ENCODE results near the gene PCDHGA7. TPM values are rescaled to one million over a fixed set of nuclear protein-coding genes. Genes with fewer than 3 reads are reported as not detected.
"Not testable (repeated sequence)": the region's sequence is repeated elsewhere in the genome, so short reads cannot be mapped to it uniquely, and the experiment has no call there.

Gene PCDHGA7
- total RNA-seq, 6 experiments from 2014 or later: 0.37 to 0.99 (median 0.76) TPM

GRCh38 chr5:141383345-141383744, 803 bp downstream of the PCDHGA7 start:
- Histone ChIP-seq H3K4me1 (no peaks in the 10 kb centered on the region), H3K9me3 (peaks cover 0 to 4% (median under 1%) of the 10 kb centered on the region in 4 donors), H3K27me3 (no peaks in the 10 kb centered on the region), H3K4me3 (no peak overlapping the region), H3K36me3 (no peaks in the 10 kb centered on the region), H3K27ac (no peak overlapping the region)
- TF ChIP-seq POLR2A (IDR thresholded peaks at IDR 0.05) (no peak), CTCF (IDR thresholded peaks at IDR 0.05) (no peak)
- no peak for ATAC-seq
- 28% methylated on average over 20 of the region's 21 CpGs for WGBS (ENCODE audit: insufficient coverage, low coverage, low lambda C conversion rate, missing lambda C conversion rate)
- no peak for DNase-seq
- intact Hi-C loops (cut with DNase I): no loop called here

GRCh38 chr5:141384471-141385267, 2.1 kb downstream of the PCDHGA7 start:
- H3K27me3 ChIP-seq: no peaks in the 10 kb centered on the region
- no peaks in the 10 kb centered on the region for H3K4me1 ChIP-seq
- TF ChIP-seq POLR2A (IDR thresholded peaks at IDR 0.05) (no peak), CTCF (IDR thresholded peaks at IDR 0.05) (no peak)
- ATAC-seq (no peak), DNase-seq (no peak)
- intact Hi-C loops (cut with DNase I): no loop called here
- H3K9me3 ChIP-seq: peaks cover 0 to 14% (median 2%) of the 10 kb centered on the region in 4 donors
- no peaks in the 10 kb centered on the region for H3K36me3 ChIP-seq
- H3K4me3 ChIP-seq: no peak overlapping the region
- WGBS (ENCODE audit: insufficient coverage, low coverage, low lambda C conversion rate, missing lambda C conversion rate): 10% methylated on average over 4 of the region's 43 CpGs
- H3K27ac ChIP-seq: no peak overlapping the region

- H3K36me3 ChIP-seq; H3K4me1 ChIP-seq; H3K27me3 ChIP-seq; intact Hi-C loops (cut with DNase I); H3K27ac ChIP-seq; DNase-seq: not testable (repeated sequence)
- ATAC-seq: peak; percentile 92 to 97 (median 96)
- TF ChIP-seq CTCF (IDR thresholded peaks at IDR 0.05): peak; percentile 30 to 48 (median 45)
- WGBS (ENCODE audit: insufficient coverage, low coverage, low lambda C conversion rate, missing lambda C conversion rate): 9% methylated on average over 17 of the region's 40 CpGs
- H3K4me3 ChIP-seq: peak within 1 kb of the TSS; percentile 17 to 27 (median 24)
- H3K9me3 ChIP-seq: peaks cover 0 to 14% (median 5%) of the 10 kb centered on the region in 4 donors
Measured at GRCh38 chr5:141387557-141388311, 5.2 kb downstream of the PCDHGA7 start, which contains the start of gene PCDHGB4. Gene PCDHGB4 (plus strand): TSS chr5:141387698. CDS start chr5:141387885, 187 bp downstream.

- H3K4me3 ChIP-seq: no peak overlapping the region
- 47% methylated on average over 10 of the region's 10 CpGs for WGBS (ENCODE audit: insufficient coverage, low coverage, low lambda C conversion rate, missing lambda C conversion rate)
- intact Hi-C loops (cut with DNase I): no loop called here
Measured at GRCh38 chr5:141388661-141389060, 6.1 kb downstream of the PCDHGA7 start.

More at GRCh38 chr5:141388661-141389060, 6.1 kb downstream of the PCDHGA7 start:
- peaks cover 0 to 14% (median 5%) of the 10 kb centered on the region in 4 donors for H3K9me3 ChIP-seq
- H3K27me3 ChIP-seq: no peaks in the 10 kb centered on the region
- TF ChIP-seq POLR2A (IDR thresholded peaks at IDR 0.05) (no peak), CTCF (IDR thresholded peaks at IDR 0.05) (no peak)
- H3K36me3 ChIP-seq: peaks cover 0 to 3% (median 0%) of the 10 kb centered on the region in 4 donors
- no peaks in the 10 kb centered on the region for H3K4me1 ChIP-seq
- ATAC-seq: no peak
- DNase-seq: no peak
- no peak overlapping the region for H3K27ac ChIP-seq

All from right lobe of liver (tissue), 6 donors.